Measurements from ENCODE around the gene ELF5. TPM values are rescaled to one million over a fixed set of nuclear protein-coding genes. Genes with fewer than 3 reads are reported as not detected.

The ELF5 gene
- total RNA-seq: not detected

- no peaks in the 10 kb centered on the region for H3K4me1 Mint-ChIP-seq
- H3K36me3 Mint-ChIP-seq: no peaks in the 10 kb centered on the region
- DNase-seq: no peak
- H3K27me3 Mint-ChIP-seq: peaks cover 4% of the 10 kb centered on the region
- H3K27ac Mint-ChIP-seq: no peak within 1 kb of the TSS
- H3K9me3 Mint-ChIP-seq: no peaks in the 10 kb centered on the region
- H3K4me3 Mint-ChIP-seq: no peak within 1 kb of the TSS
These were observed at the start of gene ELF5 for GRCh38 chr11:34513682-34514449. Gene ELF5 (minus strand): TSS chr11:34513794. CDS start chr11:34505749, 8,045 bp downstream.

DNA sequence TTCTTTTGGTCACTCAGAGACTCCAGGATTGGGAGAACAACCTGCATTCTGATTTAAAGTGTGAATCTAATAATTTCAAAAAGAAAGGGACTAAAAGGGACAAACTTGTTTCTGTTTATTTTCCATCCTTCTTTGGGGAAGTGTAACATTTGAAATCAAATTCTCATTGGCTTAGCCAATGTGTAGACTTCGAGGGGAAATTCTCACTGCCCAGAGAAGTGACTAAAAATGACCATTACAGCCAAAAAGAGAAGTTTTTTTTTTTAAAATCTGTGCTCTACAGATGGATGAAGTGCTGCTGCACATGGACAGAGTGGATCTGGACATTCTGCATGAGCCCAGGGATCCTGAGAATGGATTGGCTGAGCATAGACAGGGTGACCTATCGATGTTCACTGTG, 49.4 kb upstream of the ELF5 start:
- DNase-seq: no peak
- no peak overlapping the region for H3K27ac Mint-ChIP-seq
- H3K27me3 Mint-ChIP-seq: peaks cover 50% of the 10 kb centered on the region
- no peak overlapping the region for H3K4me3 Mint-ChIP-seq
- no peaks in the 10 kb centered on the region for H3K9me3 Mint-ChIP-seq
- H3K36me3 Mint-ChIP-seq: no peaks in the 10 kb centered on the region
- no peaks in the 10 kb centered on the region for H3K4me1 Mint-ChIP-seq

- H3K4me3 Mint-ChIP-seq: no peak overlapping the region
- no peaks in the 10 kb centered on the region for H3K36me3 Mint-ChIP-seq
- DNase-seq: no peak
- no peak overlapping the region for H3K27ac Mint-ChIP-seq
- no peaks in the 10 kb centered on the region for H3K9me3 Mint-ChIP-seq
- no peaks in the 10 kb centered on the region for H3K4me1 Mint-ChIP-seq
- peaks cover 40% of the 10 kb centered on the region for H3K27me3 Mint-ChIP-seq
These were observed 46.9 kb upstream of the ELF5 start for GRCh38 chr11:34560511-34560910.

DNA sequence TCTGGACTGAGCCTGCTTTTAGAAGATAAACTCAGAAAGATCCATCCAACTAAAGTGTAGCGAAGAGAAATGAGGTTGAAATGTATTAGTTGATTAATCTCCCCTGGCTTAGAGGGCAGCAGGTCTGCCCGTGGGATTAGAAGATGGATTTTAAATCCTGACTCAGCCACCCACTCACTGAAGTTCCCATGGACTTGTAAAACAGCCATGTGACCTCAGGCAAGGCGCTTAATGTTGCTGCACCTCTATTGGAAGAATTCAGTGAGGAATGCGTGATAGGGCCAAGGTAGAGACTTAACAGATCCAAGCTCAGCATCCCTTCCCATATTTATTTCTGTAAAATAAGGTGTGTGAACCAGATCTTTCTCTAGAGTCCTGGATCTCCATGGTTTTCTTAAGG, 45.1 kb upstream of the ELF5 start:
- H3K9me3 Mint-ChIP-seq: no peaks in the 10 kb centered on the region
- H3K4me1 Mint-ChIP-seq: no peaks in the 10 kb centered on the region
- no peaks in the 10 kb centered on the region for H3K36me3 Mint-ChIP-seq
- no peak overlapping the region for H3K27ac Mint-ChIP-seq
- DNase-seq: no peak
- no peak overlapping the region for H3K4me3 Mint-ChIP-seq
- H3K27me3 Mint-ChIP-seq: peaks cover 43% of the 10 kb centered on the region

GRCh38 chr11:34558211-34558610, 44.6 kb upstream of the ELF5 start:
- H3K4me3 Mint-ChIP-seq: no peak overlapping the region
- H3K4me1 Mint-ChIP-seq: no peaks in the 10 kb centered on the region
- no peaks in the 10 kb centered on the region for H3K36me3 Mint-ChIP-seq
- no peaks in the 10 kb centered on the region for H3K9me3 Mint-ChIP-seq
- no peak overlapping the region for H3K27ac Mint-ChIP-seq
- no peak for DNase-seq
- H3K27me3 Mint-ChIP-seq: peaks cover 40% of the 10 kb centered on the region

DNA sequence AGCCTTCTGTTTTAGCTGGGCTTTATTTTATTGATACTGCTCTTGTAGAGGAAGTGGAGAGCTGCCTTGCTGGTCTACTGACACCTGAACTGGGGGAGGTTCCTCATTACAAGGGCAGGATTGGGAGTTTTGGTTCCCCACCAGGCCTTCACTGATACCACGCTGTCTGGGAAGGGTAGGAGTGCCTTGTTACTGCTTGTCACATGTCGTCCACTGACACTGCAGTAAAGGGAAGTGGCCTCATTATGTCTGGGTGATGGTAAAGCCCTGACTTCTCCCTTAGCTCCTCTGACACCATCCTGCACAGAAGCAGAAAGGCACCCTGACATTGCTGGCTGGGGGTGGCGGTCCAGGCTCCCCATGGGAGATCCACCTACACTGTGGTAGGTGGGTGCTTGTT, 38.7 kb upstream of the ELF5 start:
- Mint-ChIP-seq H3K4me3 (no peak overlapping the region), H3K27ac (no peak overlapping the region), H3K27me3 (peaks cover 10% of the 10 kb centered on the region), H3K9me3 (no peaks in the 10 kb centered on the region), H3K4me1 (no peaks in the 10 kb centered on the region), H3K36me3 (no peaks in the 10 kb centered on the region)
- DNase-seq: no peak

DNA sequence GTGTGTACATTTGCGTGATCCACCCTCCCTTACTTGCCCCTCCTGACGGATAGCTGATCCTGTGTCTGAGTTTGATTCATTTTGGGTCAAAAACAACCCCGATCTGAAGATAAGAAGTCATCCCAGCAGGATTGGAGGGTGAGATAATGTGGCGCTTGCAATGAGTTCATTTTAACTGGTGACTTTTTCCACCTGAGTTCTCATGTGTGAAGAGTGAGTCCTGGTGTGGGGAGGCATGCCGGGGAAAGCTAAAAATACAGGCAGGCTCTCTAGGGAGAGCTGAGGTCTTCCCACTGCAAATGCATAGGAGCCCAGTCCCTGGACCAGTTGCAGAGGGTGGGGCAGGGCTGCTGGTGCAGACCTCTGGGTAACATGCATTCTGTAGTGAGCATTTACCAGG, 35.7 kb upstream of the ELF5 start:
- no peak for DNase-seq
- Mint-ChIP-seq H3K36me3 (no peaks in the 10 kb centered on the region), H3K27me3 (peaks cover 13% of the 10 kb centered on the region), H3K4me1 (no peaks in the 10 kb centered on the region), H3K27ac (no peak overlapping the region), H3K9me3 (no peaks in the 10 kb centered on the region), H3K4me3 (no peak overlapping the region)

GRCh38 chr11:34548278-34548677, 34.7 kb upstream of the ELF5 start:
- H3K9me3 Mint-ChIP-seq: no peaks in the 10 kb centered on the region
- no peak for DNase-seq
- no peaks in the 10 kb centered on the region for H3K36me3 Mint-ChIP-seq
- no peaks in the 10 kb centered on the region for H3K4me1 Mint-ChIP-seq
- peaks cover 17% of the 10 kb centered on the region for H3K27me3 Mint-ChIP-seq
- H3K4me3 Mint-ChIP-seq: no peak overlapping the region
- no peak overlapping the region for H3K27ac Mint-ChIP-seq

DNA sequence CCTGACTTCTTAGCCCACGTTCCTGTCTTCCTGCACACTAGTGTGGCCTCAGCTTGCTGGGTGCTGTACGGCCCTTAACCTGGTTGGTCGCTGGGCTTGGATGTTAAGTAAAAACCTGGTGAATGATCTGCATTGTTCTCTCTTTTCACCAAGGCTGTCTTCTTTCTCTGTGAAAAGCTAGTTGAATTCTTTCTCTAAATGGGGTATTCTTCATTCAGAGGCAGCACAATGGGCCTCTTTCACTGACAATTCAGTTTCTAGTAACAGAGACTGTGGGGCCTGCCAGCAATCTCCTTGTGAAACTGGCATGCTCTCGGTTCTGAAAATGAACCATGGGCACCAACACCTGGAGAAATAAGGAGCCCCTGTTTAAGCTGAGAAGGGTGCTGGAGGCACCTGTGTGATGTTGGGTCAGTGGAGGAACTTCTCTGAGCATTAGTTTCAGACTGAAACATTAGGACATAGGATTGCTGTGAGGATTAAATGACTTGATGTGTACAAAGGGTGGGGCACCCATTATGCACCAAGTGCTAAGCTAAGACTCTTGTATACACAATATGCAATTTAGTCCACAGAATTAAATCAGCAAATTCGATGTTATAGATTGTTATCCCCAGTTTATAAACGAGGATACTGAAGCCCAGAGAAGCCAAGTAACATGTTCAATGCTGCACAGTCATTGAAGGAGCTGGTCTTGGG, 33.1 kb upstream of the ELF5 start:
- H3K27ac Mint-ChIP-seq: no peak overlapping the region
- H3K27me3 Mint-ChIP-seq: peaks cover 22% of the 10 kb centered on the region
- H3K36me3 Mint-ChIP-seq: no peaks in the 10 kb centered on the region
- H3K4me3 Mint-ChIP-seq: no peak overlapping the region
- no peaks in the 10 kb centered on the region for H3K9me3 Mint-ChIP-seq
- no peak for DNase-seq
- no peaks in the 10 kb centered on the region for H3K4me1 Mint-ChIP-seq

DNA sequence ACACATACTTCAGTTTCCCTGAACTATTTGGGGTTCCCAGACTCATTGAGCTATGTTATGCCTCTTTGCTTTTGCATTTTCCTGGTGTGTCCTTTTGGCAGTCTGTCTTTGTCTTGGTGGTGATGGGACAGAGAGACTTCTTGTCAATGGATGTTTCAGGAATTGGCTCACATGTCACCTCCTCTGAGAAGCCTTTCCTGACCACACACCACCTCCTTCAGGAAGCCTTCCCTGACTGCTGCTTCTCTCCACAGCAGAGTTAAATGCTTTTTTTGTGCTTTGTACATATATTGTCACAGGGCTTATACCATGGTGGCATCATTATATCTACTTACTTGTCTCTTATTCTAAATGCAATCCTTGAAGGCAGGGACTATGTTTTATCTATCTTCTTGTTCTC, 28.5 kb upstream of the ELF5 start:
- no peaks in the 10 kb centered on the region for H3K36me3 Mint-ChIP-seq
- H3K27me3 Mint-ChIP-seq: peaks cover 42% of the 10 kb centered on the region
- H3K27ac Mint-ChIP-seq: no peak overlapping the region
- no peak overlapping the region for H3K4me3 Mint-ChIP-seq
- no peaks in the 10 kb centered on the region for H3K4me1 Mint-ChIP-seq
- DNase-seq: no peak
- no peaks in the 10 kb centered on the region for H3K9me3 Mint-ChIP-seq

DNA sequence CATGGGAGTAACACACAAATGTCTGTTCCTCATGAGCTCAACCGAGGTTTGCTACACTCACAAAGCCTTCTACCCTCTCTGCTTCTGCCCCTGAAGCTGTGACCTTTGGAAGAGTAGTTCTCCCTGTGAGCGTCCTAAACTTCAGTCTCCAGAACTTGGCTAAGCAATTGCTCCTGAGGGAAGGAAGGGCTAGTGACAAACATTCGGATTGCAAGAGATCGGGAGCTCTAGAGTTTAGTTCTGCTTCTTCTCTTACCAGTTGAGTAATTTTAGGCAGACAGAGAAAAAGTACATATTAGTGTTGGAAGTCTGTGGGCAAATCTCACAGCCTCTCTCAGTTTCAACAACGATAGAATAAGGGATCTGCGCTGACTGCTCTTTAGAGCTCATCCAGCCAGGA, 27.3 kb upstream of the ELF5 start:
- H3K27me3 Mint-ChIP-seq: peaks cover 45% of the 10 kb centered on the region
- DNase-seq: no peak
- H3K27ac Mint-ChIP-seq: no peak overlapping the region
- no peaks in the 10 kb centered on the region for H3K9me3 Mint-ChIP-seq
- no peaks in the 10 kb centered on the region for H3K4me1 Mint-ChIP-seq
- no peaks in the 10 kb centered on the region for H3K36me3 Mint-ChIP-seq
- H3K4me3 Mint-ChIP-seq: no peak overlapping the region

GRCh38 chr11:34537636-34538035, 24.0 kb upstream of the ELF5 start:
- Mint-ChIP-seq H3K9me3 (peaks cover 4% of the 10 kb centered on the region), H3K4me3 (no peak overlapping the region), H3K36me3 (no peaks in the 10 kb centered on the region), H3K4me1 (no peaks in the 10 kb centered on the region), H3K27ac (no peak overlapping the region), H3K27me3 (peaks cover 38% of the 10 kb centered on the region)
- no peak for DNase-seq

GRCh38 chr11:34536056-34536455, 22.5 kb upstream of the ELF5 start:
- no peaks in the 10 kb centered on the region for H3K4me1 Mint-ChIP-seq
- H3K9me3 Mint-ChIP-seq: peaks cover 4% of the 10 kb centered on the region
- H3K27me3 Mint-ChIP-seq: peaks cover 34% of the 10 kb centered on the region
- no peak overlapping the region for H3K4me3 Mint-ChIP-seq
- DNase-seq: no peak
- no peaks in the 10 kb centered on the region for H3K36me3 Mint-ChIP-seq
- H3K27ac Mint-ChIP-seq: no peak overlapping the region

DNA sequence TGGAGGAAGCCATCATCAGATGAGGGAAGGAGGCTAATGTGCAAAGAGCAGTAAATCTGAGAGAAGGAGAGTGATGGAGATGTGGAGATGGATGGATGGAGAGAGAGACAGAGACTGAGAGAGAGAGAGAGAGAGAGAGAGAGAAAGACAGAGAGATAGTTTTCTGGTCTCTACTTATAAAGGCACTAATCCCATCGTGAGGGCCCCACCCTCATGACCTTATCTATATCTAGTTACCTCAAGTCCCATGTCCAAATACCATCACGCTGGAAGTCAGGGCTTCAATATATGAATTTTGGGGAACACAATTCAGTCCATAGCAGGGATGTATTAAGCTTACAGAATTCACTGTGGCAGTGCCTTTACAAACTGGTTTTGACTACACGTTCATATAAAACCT, 21.2 kb upstream of the ELF5 start:
- Mint-ChIP-seq H3K27me3 (peaks cover 26% of the 10 kb centered on the region), H3K9me3 (peaks cover 4% of the 10 kb centered on the region), H3K4me1 (no peaks in the 10 kb centered on the region), H3K27ac (no peak overlapping the region), H3K4me3 (no peak overlapping the region), H3K36me3 (no peaks in the 10 kb centered on the region)
- no peak for DNase-seq

- Mint-ChIP-seq H3K9me3 (peaks cover 4% of the 10 kb centered on the region), H3K36me3 (no peaks in the 10 kb centered on the region), H3K4me1 (no peaks in the 10 kb centered on the region), H3K27me3 (peaks cover 19% of the 10 kb centered on the region), H3K4me3 (no peak overlapping the region), H3K27ac (no peak overlapping the region)
- DNase-seq: no peak
These were observed 18.1 kb upstream of the ELF5 start for GRCh38 chr11:34531663-34532062.
